Liver (tissue), 9 donors: Measurements from ENCODE around the gene TBX21. TPM values are rescaled to one million over a fixed set of nuclear protein-coding genes. Genes with fewer than 3 reads are reported as not detected.

Source experiments
- DNase-seq: peaks from one replicate; pipeline ENCODE4 v3.0.0-alpha.2; 2017; ENCODE audit warnings: low spot score
- H3K27ac ChIP-seq, 2 donors: one replicate each; pipeline ENCODE4 v1.7.0; 2013; ENCODE audit warnings: inconsistent platforms in 2 of 2, low read length in 2 of 2, control low read depth in 1 of 2, low read depth in 1 of 2, mild to moderate bottlenecking in 1 of 2
- H3K27me3 ChIP-seq, 4 donors: one replicate each; pipeline versions ENCODE4 v1.6.1 to v1.7.0; 2013; ENCODE audit warnings: low read length in 3 of 4, inconsistent platforms in 1 of 4, mild to moderate bottlenecking in 1 of 4, moderate library complexity in 1 of 4; ENCODE audit not compliant: control insufficient read depth in 4 of 4, insufficient read depth in 4 of 4
- H3K36me3 ChIP-seq, 4 donors: one replicate each; pipeline versions ENCODE4 v1.6.1 to v1.7.0; 2013; ENCODE audit warnings: low read length in 3 of 4, mild to moderate bottlenecking in 3 of 4, low read depth in 1 of 4, moderate library complexity in 1 of 4; ENCODE audit not compliant: control insufficient read depth in 4 of 4, insufficient read depth in 3 of 4
- H3K4me1 ChIP-seq, 4 donors: one replicate each; pipeline versions ENCODE4 v1.6.1 to v1.7.0; 2013; ENCODE audit warnings: low read length in 3 of 4, mild to moderate bottlenecking in 3 of 4, moderate library complexity in 1 of 4; ENCODE audit not compliant: control insufficient read depth in 4 of 4, insufficient read depth in 4 of 4
- H3K4me3 ChIP-seq, 3 donors: one replicate each; pipeline versions ENCODE4 v1.6.1 to v1.7.0; 2013; ENCODE audit warnings: low read length in 3 of 3, control low read depth in 1 of 3, low read depth in 1 of 3, mild to moderate bottlenecking in 1 of 3
- H3K9ac ChIP-seq, 2 donors: one replicate each; pipeline ENCODE4 v1.7.0; 2013; ENCODE audit warnings: low read length in 2 of 2, mild to moderate bottlenecking in 2 of 2, moderate library complexity in 2 of 2, control low read depth in 1 of 2, low read depth in 1 of 2
- H3K9me3 ChIP-seq, 4 donors: one replicate each; pipeline versions ENCODE4 v1.6.1 to v1.7.0; 2013; ENCODE audit warnings: low read length in 3 of 4; ENCODE audit not compliant: control insufficient read depth in 4 of 4
- FOXA1 ChIP-seq: IDR thresholded peaks from 2 replicates; pipeline ENCODE4 v1.6.1; 2016; ENCODE audit warnings: antibody characterized with exemption
- FOXA2 ChIP-seq: IDR thresholded peaks from 2 replicates; pipeline ENCODE4 v1.6.1; 2016; ENCODE audit warnings: antibody characterized with exemption
- GABPA ChIP-seq, 2 donors: IDR thresholded peaks in 1 of 2; conservative IDR thresholded peaks in 1 of 2; 2 replicates each; pipeline ENCODE4 v1.6.1; 2016; ENCODE audit warnings: antibody characterized with exemption in 2 of 2, mild to moderate bottlenecking in 1 of 2, moderate library complexity in 1 of 2
- HNF4A ChIP-seq, 2 donors: conservative IDR thresholded peaks; 2 replicates each; pipeline ENCODE4 v1.6.1; 2016; ENCODE audit warnings: antibody characterized with exemption in 2 of 2, mild to moderate bottlenecking in 2 of 2
- HNF4G ChIP-seq: IDR thresholded peaks from 2 replicates; pipeline ENCODE4 v1.6.1; 2016; ENCODE audit warnings: antibody characterized with exemption
- JUND ChIP-seq, 2 donors: IDR thresholded peaks; 2 replicates each; pipeline ENCODE4 v1.6.1; 2016; ENCODE audit warnings: antibody characterized with exemption in 2 of 2
- NR2F2 ChIP-seq: IDR thresholded peaks from 2 replicates; pipeline ENCODE4 v1.6.1; 2016; ENCODE audit warnings: antibody characterized with exemption
- RAD21 ChIP-seq, 2 donors: IDR thresholded peaks; 2 replicates each; pipeline ENCODE4 v1.6.1; 2016; ENCODE audit warnings: antibody characterized with exemption in 2 of 2, mild to moderate bottlenecking in 2 of 2
- RXRA ChIP-seq, 2 donors: IDR thresholded peaks; 2 replicates each; pipeline ENCODE4 v1.6.1; 2017 to 2018; ENCODE audit warnings: antibody characterized with exemption in 2 of 2, mild to moderate bottlenecking in 1 of 2
- SP1 ChIP-seq: IDR thresholded peaks from 2 replicates; pipeline ENCODE4 v1.6.1; 2018; ENCODE audit warnings: antibody characterized with exemption, mild to moderate bottlenecking
- TAF1 ChIP-seq: conservative IDR thresholded peaks from 2 replicates; pipeline ENCODE4 v1.6.1; 2016; ENCODE audit warnings: antibody characterized with exemption, mild to moderate bottlenecking
- YY1 ChIP-seq: IDR thresholded peaks from 2 replicates; pipeline ENCODE4 v1.6.1; 2016; ENCODE audit warnings: antibody characterized with exemption, mild to moderate bottlenecking
- WGBS: extraction: QIAGEN DNeasy Blood & Tissue Kit; methylation state at CpG from one replicate; pipeline ENCODE4 v1.1.7; 2013; 5-methylcytosine and 5-hydroxymethylcytosine counted together
- polyA plus RNA-seq, 2 donors: library from polyadenylated mRNA; stranded (reverse) in 1 of 2; unstranded in 1 of 2; fragments of 200-250 nt in 1 of 2; fragments of >200 nt in 1 of 2; fragmentation: Nextera tagmentation in 1 of 2; extraction: Ambion mirVana in 1 of 2; gene quantifications; one replicate each; pipeline versions ENCODE4 v1.2.1 to v1.2.3, GENCODE V29; 2013 to 2015
- total RNA-seq, 2 donors: library from RNA; depleted of rRNA; stranded (reverse); fragments of >200 nt; gene quantifications; one replicate each; pipeline ENCODE4 v1.2.3, GENCODE V29; 2014
- TF ChIP-seq, protein P1 (sequence below): IDR thresholded peaks from 2 replicates; pipeline ENCODE4 v1.6.1; 2016; ENCODE audit warnings: antibody characterized with exemption, mild to moderate bottlenecking
- TF ChIP-seq, protein P2 (sequence below): IDR thresholded peaks from 2 replicates; pipeline ENCODE4 v1.6.1; 2016; ENCODE audit warnings: antibody characterized with exemption
- TF ChIP-seq, protein P3 (sequence below): fragments of 150-350 bp; IDR thresholded peaks from 2 replicates; pipeline ENCODE4 v1.5.1; 2017; ENCODE audit warnings: improper control_type of control experiment, low read depth, low read length; ENCODE audit not compliant: missing input control
- TF ChIP-seq, protein P4 (sequence below): IDR thresholded peaks from 2 replicates; pipeline ENCODE4 v1.6.1; 2016; ENCODE audit warnings: antibody characterized with exemption
- donor health status: healthy.
- donor health status: healthy.
- donor health status: healthy.
- donor health status: healthy.
- donor health status: healthy.

The TBX21 gene
- total and polyA plus RNA-seq, 4 donors, result 0.19 to 0.59 (median 0.25) TPM; not detected in 1

DNA sequence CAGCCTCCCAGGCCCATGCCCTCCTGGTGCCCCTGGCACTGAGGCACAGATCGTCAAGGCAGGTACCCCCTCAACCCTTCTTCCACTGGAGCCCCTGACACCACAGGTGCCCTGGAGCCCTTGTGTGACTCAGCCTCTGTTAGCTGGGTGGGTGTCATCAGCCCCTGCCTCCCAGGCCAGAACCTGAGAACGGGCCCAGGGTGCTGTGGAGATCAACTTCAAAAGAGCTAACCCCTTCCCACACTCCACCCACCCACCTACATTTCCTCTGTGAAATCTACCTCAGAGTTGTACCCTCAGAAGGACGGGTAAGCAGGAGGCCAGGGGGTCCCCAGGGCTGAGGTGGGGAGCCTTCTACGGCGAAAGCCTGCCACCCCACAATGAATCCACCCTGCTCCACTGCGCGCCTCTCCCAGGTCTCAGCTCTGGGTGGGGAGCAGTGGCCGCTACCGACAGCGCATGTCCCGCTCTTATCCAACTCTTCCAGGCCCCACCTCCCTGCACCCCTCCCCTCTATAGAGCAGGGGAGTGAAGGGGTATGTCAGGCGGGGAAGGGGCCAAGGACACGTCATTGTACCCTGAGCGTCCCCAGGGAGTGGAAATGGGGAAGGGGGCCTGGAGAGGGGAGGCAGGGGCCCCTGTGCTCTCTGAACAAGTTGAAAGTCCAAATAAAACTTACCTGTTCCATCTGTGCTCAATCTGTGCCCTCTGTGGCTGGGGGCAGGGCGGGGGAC is 21.5 kb upstream of the TBX21 start:
- 96% methylated on average over 15 of the region's 15 CpGs for WGBS
- H3K9me3 ChIP-seq, result no peaks in the 10 kb centered on the region
- peaks cover 0 to 7% (median 2%) of the 10 kb centered on the region in 4 donors for H3K4me1 ChIP-seq
- no peak overlapping the region for H3K4me3 ChIP-seq
- DNase-seq, result no peak
- H3K27ac ChIP-seq, result no peak overlapping the region
- no peak overlapping the region for H3K9ac ChIP-seq
- no peaks in the 10 kb centered on the region for H3K27me3 ChIP-seq
- no peaks in the 10 kb centered on the region for H3K36me3 ChIP-seq
- TF ChIP-seq TAF1 (no peak), SP1 (no peak), HNF4G (no peak), FOXA1 (no peak), GABPA (IDR thresholded peaks at IDR 0.05 in 1 of 2, conservative IDR thresholded peaks at IDR 0.05 in 1 of 2) (no peak), RAD21 (IDR thresholded peaks at IDR 0.05) (no peak), JUND (IDR thresholded peaks at IDR 0.05) (no peak), FOXA2 (no peak), NR2F2 (no peak), RXRA (IDR thresholded peaks at IDR 0.05) (no peak)
- TF ChIP-seq, protein P1, sequence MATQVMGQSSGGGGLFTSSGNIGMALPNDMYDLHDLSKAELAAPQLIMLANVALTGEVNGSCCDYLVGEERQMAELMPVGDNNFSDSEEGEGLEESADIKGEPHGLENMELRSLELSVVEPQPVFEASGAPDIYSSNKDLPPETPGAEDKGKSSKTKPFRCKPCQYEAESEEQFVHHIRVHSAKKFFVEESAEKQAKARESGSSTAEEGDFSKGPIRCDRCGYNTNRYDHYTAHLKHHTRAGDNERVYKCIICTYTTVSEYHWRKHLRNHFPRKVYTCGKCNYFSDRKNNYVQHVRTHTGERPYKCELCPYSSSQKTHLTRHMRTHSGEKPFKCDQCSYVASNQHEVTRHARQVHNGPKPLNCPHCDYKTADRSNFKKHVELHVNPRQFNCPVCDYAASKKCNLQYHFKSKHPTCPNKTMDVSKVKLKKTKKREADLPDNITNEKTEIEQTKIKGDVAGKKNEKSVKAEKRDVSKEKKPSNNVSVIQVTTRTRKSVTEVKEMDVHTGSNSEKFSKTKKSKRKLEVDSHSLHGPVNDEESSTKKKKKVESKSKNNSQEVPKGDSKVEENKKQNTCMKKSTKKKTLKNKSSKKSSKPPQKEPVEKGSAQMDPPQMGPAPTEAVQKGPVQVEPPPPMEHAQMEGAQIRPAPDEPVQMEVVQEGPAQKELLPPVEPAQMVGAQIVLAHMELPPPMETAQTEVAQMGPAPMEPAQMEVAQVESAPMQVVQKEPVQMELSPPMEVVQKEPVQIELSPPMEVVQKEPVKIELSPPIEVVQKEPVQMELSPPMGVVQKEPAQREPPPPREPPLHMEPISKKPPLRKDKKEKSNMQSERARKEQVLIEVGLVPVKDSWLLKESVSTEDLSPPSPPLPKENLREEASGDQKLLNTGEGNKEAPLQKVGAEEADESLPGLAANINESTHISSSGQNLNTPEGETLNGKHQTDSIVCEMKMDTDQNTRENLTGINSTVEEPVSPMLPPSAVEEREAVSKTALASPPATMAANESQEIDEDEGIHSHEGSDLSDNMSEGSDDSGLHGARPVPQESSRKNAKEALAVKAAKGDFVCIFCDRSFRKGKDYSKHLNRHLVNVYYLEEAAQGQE, result no peak
- TF ChIP-seq, protein P2, sequence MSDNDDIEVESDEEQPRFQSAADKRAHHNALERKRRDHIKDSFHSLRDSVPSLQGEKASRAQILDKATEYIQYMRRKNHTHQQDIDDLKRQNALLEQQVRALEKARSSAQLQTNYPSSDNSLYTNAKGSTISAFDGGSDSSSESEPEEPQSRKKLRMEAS, result no peak
- TF ChIP-seq, protein P3, sequence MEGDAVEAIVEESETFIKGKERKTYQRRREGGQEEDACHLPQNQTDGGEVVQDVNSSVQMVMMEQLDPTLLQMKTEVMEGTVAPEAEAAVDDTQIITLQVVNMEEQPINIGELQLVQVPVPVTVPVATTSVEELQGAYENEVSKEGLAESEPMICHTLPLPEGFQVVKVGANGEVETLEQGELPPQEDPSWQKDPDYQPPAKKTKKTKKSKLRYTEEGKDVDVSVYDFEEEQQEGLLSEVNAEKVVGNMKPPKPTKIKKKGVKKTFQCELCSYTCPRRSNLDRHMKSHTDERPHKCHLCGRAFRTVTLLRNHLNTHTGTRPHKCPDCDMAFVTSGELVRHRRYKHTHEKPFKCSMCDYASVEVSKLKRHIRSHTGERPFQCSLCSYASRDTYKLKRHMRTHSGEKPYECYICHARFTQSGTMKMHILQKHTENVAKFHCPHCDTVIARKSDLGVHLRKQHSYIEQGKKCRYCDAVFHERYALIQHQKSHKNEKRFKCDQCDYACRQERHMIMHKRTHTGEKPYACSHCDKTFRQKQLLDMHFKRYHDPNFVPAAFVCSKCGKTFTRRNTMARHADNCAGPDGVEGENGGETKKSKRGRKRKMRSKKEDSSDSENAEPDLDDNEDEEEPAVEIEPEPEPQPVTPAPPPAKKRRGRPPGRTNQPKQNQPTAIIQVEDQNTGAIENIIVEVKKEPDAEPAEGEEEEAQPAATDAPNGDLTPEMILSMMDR, result no peak
- TF ChIP-seq, protein P4, sequence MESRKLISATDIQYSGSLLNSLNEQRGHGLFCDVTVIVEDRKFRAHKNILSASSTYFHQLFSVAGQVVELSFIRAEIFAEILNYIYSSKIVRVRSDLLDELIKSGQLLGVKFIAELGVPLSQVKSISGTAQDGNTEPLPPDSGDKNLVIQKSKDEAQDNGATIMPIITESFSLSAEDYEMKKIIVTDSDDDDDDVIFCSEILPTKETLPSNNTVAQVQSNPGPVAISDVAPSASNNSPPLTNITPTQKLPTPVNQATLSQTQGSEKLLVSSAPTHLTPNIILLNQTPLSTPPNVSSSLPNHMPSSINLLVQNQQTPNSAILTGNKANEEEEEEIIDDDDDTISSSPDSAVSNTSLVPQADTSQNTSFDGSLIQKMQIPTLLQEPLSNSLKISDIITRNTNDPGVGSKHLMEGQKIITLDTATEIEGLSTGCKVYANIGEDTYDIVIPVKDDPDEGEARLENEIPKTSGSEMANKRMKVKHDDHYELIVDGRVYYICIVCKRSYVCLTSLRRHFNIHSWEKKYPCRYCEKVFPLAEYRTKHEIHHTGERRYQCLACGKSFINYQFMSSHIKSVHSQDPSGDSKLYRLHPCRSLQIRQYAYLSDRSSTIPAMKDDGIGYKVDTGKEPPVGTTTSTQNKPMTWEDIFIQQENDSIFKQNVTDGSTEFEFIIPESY, result no peak

DNA sequence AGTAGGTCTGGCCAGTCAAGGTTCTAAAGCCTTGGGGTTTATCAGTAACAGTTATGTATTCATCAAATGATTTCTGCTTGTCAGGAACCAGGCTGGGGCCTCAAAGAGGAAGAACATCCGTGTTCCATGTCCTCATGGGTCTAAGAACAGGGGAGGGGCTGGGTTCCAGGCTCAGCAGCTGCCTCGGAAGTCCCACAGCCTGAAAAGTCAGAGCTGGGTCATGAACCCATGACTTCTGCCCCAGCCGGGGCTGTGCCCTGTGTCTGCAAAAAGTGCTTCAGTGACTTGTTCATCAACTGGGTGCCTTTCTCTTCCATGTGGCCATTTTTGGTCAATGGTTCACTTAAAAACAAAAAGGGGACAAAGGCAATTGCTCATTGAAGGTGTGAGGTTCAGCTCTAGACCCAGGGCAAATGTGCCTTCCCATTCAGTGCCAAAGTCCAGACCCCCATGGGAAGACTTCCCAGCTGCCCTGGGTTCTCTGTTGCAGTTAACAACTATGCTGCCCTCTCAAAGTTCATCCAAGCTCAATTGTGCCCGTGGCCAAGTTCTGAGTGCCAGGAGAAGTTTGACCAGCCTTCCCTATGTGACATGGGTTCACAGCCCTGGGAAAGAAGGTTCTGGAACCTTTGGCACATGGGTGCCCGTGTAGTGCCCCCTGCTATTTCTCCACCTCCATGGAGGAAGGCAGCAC is 20.6 kb upstream of the TBX21 start:
- Histone ChIP-seq H3K4me3 (no peak overlapping the region), H3K4me1 (peaks cover 0 to 7% (median 2%) of the 10 kb centered on the region in 4 donors), H3K27me3 (no peaks in the 10 kb centered on the region), H3K9me3 (no peaks in the 10 kb centered on the region), H3K36me3 (no peaks in the 10 kb centered on the region), H3K27ac (no peak overlapping the region), H3K9ac (no peak overlapping the region)
- WGBS, result 36% methylated on average over 5 of the region's 5 CpGs
- no peak for DNase-seq
- TF ChIP-seq NR2F2, result peak; percentile 79
- TF ChIP-seq, protein P2, result no peak
- TF ChIP-seq JUND (IDR thresholded peaks at IDR 0.05), result no peak
- TF ChIP-seq SP1, result no peak
- peak; percentile 9 to 42 for TF ChIP-seq RXRA (IDR thresholded peaks at IDR 0.05)
- TF ChIP-seq HNF4A (conservative IDR thresholded peaks at IDR 0.05), result peak in 1 of 2 donors; percentile 26
- TF ChIP-seq RAD21 (IDR thresholded peaks at IDR 0.05), result no peak
- no peak for TF ChIP-seq YY1
